ENCODE results near the gene TRIOBP. TPM values are rescaled to one million over a fixed set of nuclear protein-coding genes. Genes with fewer than 3 reads are reported as not detected.

Gene TRIOBP
- total RNA-seq, 1 donor from 2014 or later = 40.6 TPM

- H3K4me3 ChIP-seq (ENCODE audit: insufficient read depth, low read depth, low read length) = no peak overlapping the region
- Mint-ChIP-seq H3K4me1 (ENCODE audit: low read depth, unreplicated experiment) (peaks cover 30% of the 10 kb centered on the region), H3K27ac (ENCODE audit: unreplicated experiment) (no peak overlapping the region), H3K36me3 (ENCODE audit: low read depth, unreplicated experiment) (no peaks in the 10 kb centered on the region), H3K27me3 (ENCODE audit: low read depth, unreplicated experiment) (peaks cover 5% of the 10 kb centered on the region), H3K9me3 (ENCODE audit: unreplicated experiment) (peaks cover 2% of the 10 kb centered on the region), H3K4me3 (ENCODE audit: unreplicated experiment) (no peak overlapping the region)
- no peaks in the 10 kb centered on the region for H4K20me1 ChIP-seq (ENCODE audit: insufficient read depth, low read length)
- no peaks in the 10 kb centered on the region for H3K36me3 ChIP-seq (ENCODE audit: insufficient read depth, low read length)
- no peaks in the 10 kb centered on the region for H3K9me3 ChIP-seq (ENCODE audit: insufficient read depth, low read depth, low read length)
- no peak for TF ChIP-seq CTCF (IDR thresholded peaks at IDR 0.05; ENCODE audit: insufficient read depth, low read depth, low read length)
- TF ChIP-seq EZH2 (IDR thresholded peaks at IDR 0.05; ENCODE audit: insufficient read depth, low read length) = no peak
- FAIRE-seq (no peak), DNase-seq (ENCODE audit: low read depth) (no peak)
- H3K27me3 ChIP-seq (ENCODE audit: insufficient read depth, low read length) = no peaks in the 10 kb centered on the region
- H3K4me1 ChIP-seq (ENCODE audit: insufficient read depth, low read length) = peaks cover 30% of the 10 kb centered on the region
- H3K9ac ChIP-seq (ENCODE audit: low read length) = no peak overlapping the region
- H3K79me2 ChIP-seq (ENCODE audit: insufficient read depth, low read length) = no peaks in the 10 kb centered on the region
- H2AFZ ChIP-seq (ENCODE audit: low read depth, low read length) = no peak overlapping the region
- H3K4me2 ChIP-seq (ENCODE audit: low read length) = no peak overlapping the region
- no peak overlapping the region for H3K27ac ChIP-seq (ENCODE audit: low read depth, low read length)
Observed at GRCh38 chr22:37739611-37740049, 42.8 kb downstream of the TRIOBP start.

GRCh38 chr22:37740455-37741311 is 43.8 kb downstream of the TRIOBP start:
- peaks cover 37% of the 10 kb centered on the region for H3K4me1 ChIP-seq (ENCODE audit: insufficient read depth, low read length)
- no peaks in the 10 kb centered on the region for H4K20me1 ChIP-seq (ENCODE audit: insufficient read depth, low read length)
- peaks cover 5% of the 10 kb centered on the region for H3K27me3 Mint-ChIP-seq (ENCODE audit: low read depth, unreplicated experiment)
- H3K27ac Mint-ChIP-seq (ENCODE audit: unreplicated experiment) = no peak overlapping the region
- no peaks in the 10 kb centered on the region for H3K36me3 ChIP-seq (ENCODE audit: insufficient read depth, low read length)
- H3K27ac ChIP-seq (ENCODE audit: low read depth, low read length) = no peak overlapping the region
- H3K79me2 ChIP-seq (ENCODE audit: insufficient read depth, low read length) = peaks cover 6% of the 10 kb centered on the region
- peaks cover 30% of the 10 kb centered on the region for H3K4me1 Mint-ChIP-seq (ENCODE audit: low read depth, unreplicated experiment)
- peaks cover 2% of the 10 kb centered on the region for H3K9me3 Mint-ChIP-seq (ENCODE audit: unreplicated experiment)
- no peak overlapping the region for H2AFZ ChIP-seq (ENCODE audit: low read depth, low read length)
- H3K4me3 ChIP-seq (ENCODE audit: insufficient read depth, low read depth, low read length) = no peak overlapping the region
- peak overlapping the region; percentile 17 for H3K4me2 ChIP-seq (ENCODE audit: low read length)
- H3K9me3 ChIP-seq (ENCODE audit: insufficient read depth, low read depth, low read length) = no peaks in the 10 kb centered on the region
- TF ChIP-seq CTCF (IDR thresholded peaks at IDR 0.05; ENCODE audit: insufficient read depth, low read depth, low read length) = no peak
- H3K27me3 ChIP-seq (ENCODE audit: insufficient read depth, low read length) = no peaks in the 10 kb centered on the region
- no peak for DNase-seq (ENCODE audit: low read depth)
- H3K4me3 Mint-ChIP-seq (ENCODE audit: unreplicated experiment) = peak overlapping the region; percentile 50
- no peak for FAIRE-seq
- H3K9ac ChIP-seq (ENCODE audit: low read length) = no peak overlapping the region
- H3K36me3 Mint-ChIP-seq (ENCODE audit: low read depth, unreplicated experiment) = no peaks in the 10 kb centered on the region

- Mint-ChIP-seq H3K27ac (ENCODE audit: unreplicated experiment) (no peak overlapping the region), H3K36me3 (ENCODE audit: low read depth, unreplicated experiment) (no peaks in the 10 kb centered on the region), H3K4me3 (ENCODE audit: unreplicated experiment) (no peak overlapping the region), H3K9me3 (ENCODE audit: unreplicated experiment) (peaks cover 2% of the 10 kb centered on the region), H3K4me1 (ENCODE audit: low read depth, unreplicated experiment) (peaks cover 30% of the 10 kb centered on the region), H3K27me3 (ENCODE audit: low read depth, unreplicated experiment) (peaks cover 5% of the 10 kb centered on the region)
- DNase-seq (ENCODE audit: low read depth) (peak; percentile 89), FAIRE-seq (no peak)
- Histone ChIP-seq H3K36me3 (ENCODE audit: insufficient read depth, low read length) (no peaks in the 10 kb centered on the region), H4K20me1 (ENCODE audit: insufficient read depth, low read length) (no peaks in the 10 kb centered on the region), H3K9ac (ENCODE audit: low read length) (no peak overlapping the region), H3K9me3 (ENCODE audit: insufficient read depth, low read depth, low read length) (no peaks in the 10 kb centered on the region), H3K4me3 (ENCODE audit: insufficient read depth, low read depth, low read length) (no peak overlapping the region), H3K79me2 (ENCODE audit: insufficient read depth, low read length) (peaks cover 8% of the 10 kb centered on the region), H3K4me1 (ENCODE audit: insufficient read depth, low read length) (peaks cover 37% of the 10 kb centered on the region), H3K4me2 (ENCODE audit: low read length) (peak overlapping the region; percentile 17), H3K27me3 (ENCODE audit: insufficient read depth, low read length) (no peaks in the 10 kb centered on the region), H3K27ac (ENCODE audit: low read depth, low read length) (no peak overlapping the region), H2AFZ (ENCODE audit: low read depth, low read length) (no peak overlapping the region)
- TF ChIP-seq CTCF (IDR thresholded peaks at IDR 0.05; ENCODE audit: insufficient read depth, low read depth, low read length) (no peak), EZH2 (IDR thresholded peaks at IDR 0.05; ENCODE audit: insufficient read depth, low read length) (no peak)
Observed at GRCh38 chr22:37741312-37741795, 44.5 kb downstream of the TRIOBP start.

All from astrocyte (in vitro differentiated cells and primary cell).